DND-41 (cell line): ENCODE data around the gene PDE4B.

Experiments used
- CTCF ChIP-seq: IDR thresholded peaks from 2 replicates; pipeline ENCODE4 v1.5.1; 2012; ENCODE audit warnings: borderline replicate concordance, low read length, moderate library complexity, mild to moderate bottlenecking; ENCODE audit not compliant: poor library complexity, severe bottlenecking; ENCODE audit errors: extremely low read depth
- EZH2 ChIP-seq: IDR thresholded peaks from 3 replicates; pipeline ENCODE4 v1.6.1; 2012; ENCODE audit warnings: borderline replicate concordance, low read depth, mild to moderate bottlenecking, moderate library complexity, low read length, inconsistent platforms; ENCODE audit not compliant: severe bottlenecking

GRCh38 chr1:66412704-66413103 lies 620.0 kb downstream of the PDE4B start:
- TF ChIP-seq CTCF (no peak), EZH2 (no peak)
